ENCODE measurements around the gene HEATR3.

HEATR3 gene

DNA sequence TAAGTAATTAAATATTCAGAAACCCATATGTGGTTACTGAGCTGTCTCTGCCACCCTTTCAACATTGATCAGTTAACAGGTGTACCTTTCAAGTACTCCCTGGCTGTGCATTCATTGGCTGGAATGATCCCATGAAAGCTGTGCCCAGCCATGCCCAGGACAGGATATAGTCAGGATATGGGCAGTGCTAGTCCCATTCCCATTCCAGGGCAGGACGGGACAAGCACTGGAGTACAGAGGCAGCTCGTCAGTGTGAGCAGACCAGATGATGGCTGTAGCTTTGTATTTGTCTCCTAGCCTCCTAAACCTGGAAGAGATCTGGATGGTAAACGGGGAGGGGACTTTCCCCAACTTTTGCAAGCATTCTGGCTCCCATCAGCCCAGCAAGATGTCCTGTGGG, 22.5 kb downstream of the HEATR3 start:
- DNase-seq (ENCODE audit: low read depth) = no peak
- TF ChIP-seq, protein P1, sequence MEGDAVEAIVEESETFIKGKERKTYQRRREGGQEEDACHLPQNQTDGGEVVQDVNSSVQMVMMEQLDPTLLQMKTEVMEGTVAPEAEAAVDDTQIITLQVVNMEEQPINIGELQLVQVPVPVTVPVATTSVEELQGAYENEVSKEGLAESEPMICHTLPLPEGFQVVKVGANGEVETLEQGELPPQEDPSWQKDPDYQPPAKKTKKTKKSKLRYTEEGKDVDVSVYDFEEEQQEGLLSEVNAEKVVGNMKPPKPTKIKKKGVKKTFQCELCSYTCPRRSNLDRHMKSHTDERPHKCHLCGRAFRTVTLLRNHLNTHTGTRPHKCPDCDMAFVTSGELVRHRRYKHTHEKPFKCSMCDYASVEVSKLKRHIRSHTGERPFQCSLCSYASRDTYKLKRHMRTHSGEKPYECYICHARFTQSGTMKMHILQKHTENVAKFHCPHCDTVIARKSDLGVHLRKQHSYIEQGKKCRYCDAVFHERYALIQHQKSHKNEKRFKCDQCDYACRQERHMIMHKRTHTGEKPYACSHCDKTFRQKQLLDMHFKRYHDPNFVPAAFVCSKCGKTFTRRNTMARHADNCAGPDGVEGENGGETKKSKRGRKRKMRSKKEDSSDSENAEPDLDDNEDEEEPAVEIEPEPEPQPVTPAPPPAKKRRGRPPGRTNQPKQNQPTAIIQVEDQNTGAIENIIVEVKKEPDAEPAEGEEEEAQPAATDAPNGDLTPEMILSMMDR (IDR thresholded peaks at IDR 0.05; ENCODE audit: control insufficient read depth, insufficient read depth, low read depth, low read length, missing control alignments) = no peak
- no peak overlapping the region for H3K4me3 ChIP-seq (ENCODE audit: control insufficient read depth, low read depth, low read length)

DNA sequence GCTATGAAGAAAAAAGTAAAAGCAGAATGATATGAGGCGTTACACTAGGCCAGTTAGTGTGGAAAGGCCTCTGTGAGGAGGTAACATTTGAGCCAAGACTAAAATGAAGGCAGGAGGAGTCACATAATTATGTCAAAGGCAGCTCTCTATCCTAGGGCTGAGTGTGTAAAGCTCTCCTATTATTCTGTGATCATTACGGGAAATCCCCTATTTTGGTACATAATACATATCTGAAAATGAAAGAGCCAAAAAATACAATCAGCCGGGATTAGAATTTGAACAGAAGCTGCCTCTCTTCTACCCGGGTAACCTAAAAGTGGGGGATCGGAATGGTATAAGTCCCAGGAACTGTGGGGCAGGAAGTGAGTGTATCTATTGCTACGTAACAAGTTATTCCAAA, 27.1 kb downstream of the HEATR3 start:
- no peak for DNase-seq (ENCODE audit: low read depth)
- TF ChIP-seq, protein P1 (IDR thresholded peaks at IDR 0.05; ENCODE audit: control insufficient read depth, insufficient read depth, low read depth, low read length, missing control alignments) = no peak

DNA sequence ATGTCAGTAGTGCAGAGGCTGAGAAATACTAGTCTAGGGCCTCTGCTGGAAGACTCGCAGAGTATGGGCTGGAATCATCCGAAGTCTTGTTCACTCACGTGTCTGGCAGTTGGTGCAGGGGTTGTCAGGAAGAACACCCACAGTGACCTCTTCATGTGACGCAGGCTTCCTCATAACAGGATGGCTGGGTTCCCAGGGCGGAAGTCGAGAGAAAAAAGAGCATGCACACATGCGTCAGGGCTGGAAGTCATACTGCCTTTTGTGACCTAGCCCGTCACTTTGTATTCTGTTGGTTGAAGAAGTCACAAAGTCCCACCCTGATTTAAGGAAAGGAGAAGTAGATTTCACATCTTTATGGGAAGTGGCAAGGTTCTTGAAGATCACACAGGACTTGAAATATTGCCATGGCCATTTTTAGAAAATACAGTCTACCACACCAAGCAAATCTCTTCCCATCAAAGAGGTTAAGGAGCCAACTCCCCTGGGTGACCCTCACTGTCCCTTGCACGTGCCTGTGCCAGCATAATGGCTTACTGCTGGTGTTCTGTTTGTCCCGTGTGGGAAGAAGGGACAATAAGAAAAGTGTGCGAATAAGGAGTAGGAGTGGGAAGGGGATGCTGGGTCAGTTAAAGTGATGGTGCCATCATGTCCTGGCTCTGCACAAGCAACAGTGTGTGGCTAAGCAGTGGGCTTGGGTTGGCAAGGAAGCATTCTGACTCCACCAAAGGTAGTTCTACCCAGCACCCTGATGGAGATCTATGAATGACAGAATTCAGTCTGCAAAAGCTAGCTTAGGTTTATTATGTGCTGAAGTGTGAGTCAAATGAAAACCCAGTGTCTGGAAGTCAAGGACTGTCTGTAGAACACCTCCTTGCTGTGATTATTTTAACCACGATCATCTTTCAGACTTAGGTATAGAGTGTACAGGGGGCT, 28.1 kb downstream of the HEATR3 start:
- no peak for DNase-seq (ENCODE audit: low read depth)

More for the DNA sequence above, 27.1 kb downstream of the HEATR3 start:
- no peak overlapping the region for H3K4me3 ChIP-seq (ENCODE audit: control insufficient read depth, low read depth, low read length)

DNA sequence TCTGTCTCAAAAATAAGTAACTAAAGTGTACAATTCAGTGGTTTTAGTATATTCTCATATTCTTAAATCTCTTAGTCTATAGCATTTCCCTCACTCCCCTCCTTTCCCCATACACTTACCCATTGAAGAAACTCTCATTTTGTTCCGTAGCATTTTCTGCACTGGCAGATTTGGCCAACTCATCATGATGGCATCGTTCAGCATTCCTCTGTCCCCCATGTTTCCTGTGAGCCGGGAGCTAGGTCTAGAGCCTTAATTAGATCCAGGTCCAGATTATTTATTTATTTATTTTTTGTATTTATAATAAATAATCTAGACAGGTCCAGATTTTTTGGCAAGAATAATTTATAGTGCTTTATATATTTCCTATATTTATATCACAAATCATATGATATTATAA, 31.0 kb downstream of the HEATR3 start:
- TF ChIP-seq, protein P1 (IDR thresholded peaks at IDR 0.05; ENCODE audit: control insufficient read depth, insufficient read depth, low read depth, low read length, missing control alignments) = no peak
- H3K4me3 ChIP-seq (ENCODE audit: control insufficient read depth, low read depth, low read length) = no peak overlapping the region
- peak; percentile 63 for DNase-seq (ENCODE audit: low read depth)

More for the DNA sequence above, 28.1 kb downstream of the HEATR3 start:
- no peak overlapping the region for H3K4me3 ChIP-seq (ENCODE audit: control insufficient read depth, low read depth, low read length)
- TF ChIP-seq, protein P1 (IDR thresholded peaks at IDR 0.05; ENCODE audit: control insufficient read depth, insufficient read depth, low read depth, low read length, missing control alignments) = no peak

DNA sequence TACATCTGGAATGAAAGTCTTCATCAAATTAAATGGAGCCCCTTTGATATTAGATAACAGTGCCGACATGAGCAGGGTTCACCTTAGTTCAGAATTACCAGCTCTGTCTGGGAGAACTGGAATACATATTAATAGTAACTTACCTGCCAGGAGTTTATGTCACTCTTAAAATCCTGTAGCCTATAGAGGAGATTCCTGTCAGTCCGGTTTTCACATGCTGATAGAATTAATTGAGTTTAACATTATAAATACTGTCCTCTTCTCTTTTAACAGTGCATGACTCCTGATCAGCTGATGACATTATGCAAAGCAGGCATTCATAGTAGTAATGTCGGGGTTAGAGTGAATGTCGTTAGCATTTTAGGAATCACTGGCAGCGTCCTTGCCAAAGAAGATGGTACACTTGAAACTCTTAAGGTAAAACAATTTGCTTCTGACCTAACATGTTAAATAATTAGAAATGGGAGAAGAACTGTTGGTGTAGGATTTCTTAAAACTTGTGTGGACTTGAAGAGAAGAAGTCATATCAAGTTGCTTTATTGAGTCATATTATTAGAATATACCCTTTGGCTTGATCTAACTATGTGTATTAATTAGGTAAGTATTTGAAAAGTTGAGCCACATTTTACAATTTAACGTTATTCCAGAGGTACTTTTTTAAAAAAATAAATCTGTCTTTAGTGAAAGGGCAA, 34.3 kb downstream of the HEATR3 start:
- no peak overlapping the region for H3K4me3 ChIP-seq (ENCODE audit: control insufficient read depth, low read depth, low read length)
- TF ChIP-seq, protein P1 (IDR thresholded peaks at IDR 0.05; ENCODE audit: control insufficient read depth, insufficient read depth, low read depth, low read length, missing control alignments) = no peak
- DNase-seq (ENCODE audit: low read depth) = no peak

DNA sequence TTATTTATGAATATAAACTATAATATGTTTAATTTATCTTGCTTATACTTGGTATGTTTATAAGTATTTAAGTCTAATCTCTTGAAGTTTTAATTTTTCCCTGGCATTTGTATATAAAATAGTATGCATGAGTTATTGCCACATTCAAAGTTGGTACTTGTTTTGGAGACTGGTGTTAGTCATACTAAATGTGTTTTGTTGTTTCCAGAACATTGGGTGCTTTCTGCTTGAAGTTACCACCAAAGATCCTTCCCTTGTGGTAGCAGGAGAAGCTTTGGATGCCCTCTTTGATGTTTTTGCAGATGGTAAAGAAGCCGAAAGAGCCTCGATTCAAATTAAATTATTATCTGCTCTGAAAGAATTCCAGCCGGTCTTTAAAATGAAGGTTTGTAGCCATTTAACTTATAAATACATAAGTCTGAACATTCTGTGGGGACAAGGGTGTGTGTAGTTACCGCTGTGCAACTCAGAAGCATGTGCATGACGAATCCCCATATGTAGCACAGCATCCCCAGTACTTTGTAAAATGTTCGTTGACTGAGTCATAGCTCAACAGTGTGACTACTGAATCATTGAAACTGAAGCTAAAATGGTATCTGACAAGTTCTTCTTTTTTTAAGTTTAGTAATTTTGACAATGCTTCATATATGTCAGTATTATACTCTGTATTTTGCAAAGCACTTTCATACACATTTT, 36.4 kb downstream of the HEATR3 start:
- no peak overlapping the region for H3K4me3 ChIP-seq (ENCODE audit: control insufficient read depth, low read depth, low read length)
- DNase-seq (ENCODE audit: low read depth) = peak; percentile 42
- TF ChIP-seq, protein P1 (IDR thresholded peaks at IDR 0.05; ENCODE audit: control insufficient read depth, insufficient read depth, low read depth, low read length, missing control alignments) = no peak
